Breast epithelium (tissue), 3 donors: ENCODE results near the gene SEMA4C.

ENCODE experiments used
- CTCF ChIP-seq, 3 donors: fragments of 450-650 bp; IDR thresholded peaks; one replicate each; pipeline ENCODE4 v1.5.1; 2016 to 2017; ENCODE audit warnings: antibody characterized with exemption in 3 of 3, mild to moderate bottlenecking in 3 of 3, moderate library complexity in 3 of 3
- POLR2AphosphoS5 ChIP-seq, 3 donors: sonication (generic); formaldehyde crosslinking; IDR thresholded peaks; one replicate each; pipeline ENCODE4 v1.6.1; 2017; ENCODE audit warnings: antibody characterized with exemption in 3 of 3

GRCh38 chr2:96913398-96914202, 43.7 kb upstream of the SEMA4C start:
- TF ChIP-seq CTCF (IDR thresholded peaks at IDR 0.05) (no peak), POLR2AphosphoS5 (IDR thresholded peaks at IDR 0.05) (no peak)
